Ammon's horn (tissue), 1 donor: ENCODE measurements around the gene TSR1.

Experiments
- DNase-seq: peaks from one replicate; pipeline ENCODE4 v3.0.0-alpha.2; 2016; ENCODE audit warnings: low spot score

TSR1 gene

GRCh38 chr17:2336215-2336851 is at the start of gene TSR1:
Gene TSR1, minus strand, starts transcription at chr17:2336457. Its CDS starts 30 bp downstream, at chr17:2336427.
- peak; percentile 95 for DNase-seq

DNA sequence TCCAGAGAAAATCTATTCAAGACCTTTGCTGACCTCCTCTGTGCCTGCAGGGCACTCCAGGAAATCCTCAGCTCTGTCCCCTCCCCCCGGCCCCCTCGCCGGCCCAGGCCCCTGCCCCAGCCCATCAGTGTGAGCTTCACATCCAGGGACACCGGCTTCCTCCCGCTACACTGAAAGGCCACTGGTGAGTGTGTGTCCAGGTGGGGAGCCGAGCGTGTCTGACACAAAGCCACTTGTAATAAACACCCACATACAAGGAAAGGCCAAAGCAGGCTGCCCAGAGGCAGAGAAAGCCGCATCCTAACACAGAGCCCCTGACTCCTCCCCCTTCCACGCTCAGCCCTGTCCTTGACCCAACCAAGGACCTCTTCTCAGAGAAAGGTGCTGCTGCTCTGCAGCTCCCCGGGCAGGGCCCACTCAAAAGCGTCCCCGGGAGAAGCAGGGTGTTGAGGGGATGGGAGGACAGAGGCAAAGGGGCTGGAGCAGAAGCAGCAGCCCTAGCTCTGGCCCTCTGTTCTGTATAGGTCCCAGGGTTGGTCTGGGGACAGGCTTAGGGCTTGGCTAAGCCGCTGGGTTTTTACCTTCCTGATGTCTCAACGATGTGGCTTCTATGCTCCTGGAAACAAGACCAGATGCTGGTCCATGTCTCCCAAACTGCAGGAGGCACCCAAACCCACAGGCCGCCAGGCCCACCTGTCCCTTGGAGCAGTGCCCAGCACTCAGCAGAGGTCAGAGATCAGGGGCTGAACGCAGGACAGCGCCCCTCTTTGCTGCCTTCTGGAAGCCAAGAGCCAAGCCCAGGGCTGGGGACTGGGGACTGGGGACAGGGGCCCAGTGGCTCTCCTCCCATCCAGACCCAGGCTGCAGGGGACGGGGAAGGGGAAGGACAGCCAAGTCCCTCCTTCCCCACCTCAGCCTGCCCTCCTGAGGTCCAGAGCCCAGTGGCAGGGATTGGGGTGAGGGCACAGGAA is 49.3 kb upstream of the TSR1 start:
- no peak for DNase-seq

GRCh38 chr17:2384439-2385127 is 48.3 kb upstream of the TSR1 start:
- DNase-seq: no peak

- no peak for DNase-seq
Measured at GRCh38 chr17:2383628-2384167, 47.4 kb upstream of the TSR1 start.

- no peak for DNase-seq
Measured at GRCh38 chr17:2380950-2381649, 44.8 kb upstream of the TSR1 start.

DNA sequence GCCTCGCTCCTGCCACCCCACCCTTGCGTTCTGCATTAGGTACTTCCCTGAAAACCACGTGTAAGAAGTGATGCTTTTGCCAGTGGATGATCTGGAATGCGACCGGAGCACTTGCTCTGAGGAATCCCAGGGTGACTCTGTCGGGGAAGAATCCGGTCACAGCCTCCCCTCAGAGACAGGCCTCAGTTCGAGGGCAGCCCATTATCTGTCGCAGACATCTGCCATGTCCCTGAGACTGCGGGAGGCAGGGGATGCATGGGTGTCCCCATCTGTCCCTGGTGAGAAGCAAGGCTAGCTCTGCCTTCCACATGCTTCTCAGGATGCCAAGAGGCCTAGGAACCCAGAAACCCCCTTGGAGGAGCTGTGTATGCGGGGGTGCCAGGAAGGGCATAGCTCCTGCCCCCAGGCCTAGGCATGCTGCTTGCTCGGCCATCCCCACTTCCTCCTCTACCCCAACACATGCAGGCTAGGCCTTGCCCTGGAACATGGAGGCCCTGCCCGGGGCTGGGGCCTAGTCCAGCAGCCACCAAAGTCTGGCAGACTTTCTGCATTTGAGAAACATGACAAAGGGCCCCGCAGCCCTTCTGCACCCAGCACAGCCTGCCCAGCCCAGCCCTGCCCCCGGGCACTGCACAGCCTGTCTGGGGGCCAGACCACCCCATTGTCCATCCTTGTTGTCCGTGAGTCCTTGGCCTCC is 44.1 kb upstream of the TSR1 start:
- DNase-seq: no peak

DNA sequence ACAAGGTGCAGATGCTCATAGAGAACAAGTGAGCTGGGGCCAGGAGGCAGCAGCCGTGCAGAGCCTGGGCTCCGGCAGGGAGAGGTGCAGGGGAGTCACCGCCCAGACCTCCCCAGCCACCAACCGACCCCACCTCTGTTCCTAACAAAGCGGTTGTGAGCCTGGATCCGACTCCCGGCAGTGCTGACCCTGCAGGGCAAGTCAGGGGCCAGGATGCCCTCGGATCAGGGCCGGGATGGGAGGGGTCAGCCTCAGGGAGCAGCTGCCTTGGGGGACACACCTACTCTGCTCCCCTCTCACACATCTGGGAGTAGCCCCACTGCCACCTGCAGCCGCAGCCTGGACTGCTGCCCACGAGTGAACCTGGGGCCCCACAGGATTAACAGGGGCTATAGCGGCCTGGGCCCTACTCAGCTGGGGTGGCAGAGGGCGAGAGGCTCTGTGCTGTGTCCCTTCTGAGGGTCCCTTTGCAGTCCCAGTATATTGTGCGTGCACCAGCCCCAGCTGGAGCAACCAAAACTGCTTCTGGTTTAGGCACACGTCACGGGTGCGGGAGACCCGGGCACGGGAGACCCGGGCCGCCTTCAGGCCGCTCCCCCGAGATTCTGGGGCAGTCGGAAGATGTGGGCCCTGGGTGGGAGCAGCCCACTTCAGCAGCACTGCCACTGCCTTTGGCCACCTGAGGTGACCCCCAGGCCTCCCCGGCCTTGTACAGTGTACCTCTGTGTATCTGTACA is 43.4 kb upstream of the TSR1 start:
- no peak for DNase-seq

- no peak for DNase-seq
Measured at GRCh38 chr17:2378905-2379304, 42.6 kb upstream of the TSR1 start.

DNA sequence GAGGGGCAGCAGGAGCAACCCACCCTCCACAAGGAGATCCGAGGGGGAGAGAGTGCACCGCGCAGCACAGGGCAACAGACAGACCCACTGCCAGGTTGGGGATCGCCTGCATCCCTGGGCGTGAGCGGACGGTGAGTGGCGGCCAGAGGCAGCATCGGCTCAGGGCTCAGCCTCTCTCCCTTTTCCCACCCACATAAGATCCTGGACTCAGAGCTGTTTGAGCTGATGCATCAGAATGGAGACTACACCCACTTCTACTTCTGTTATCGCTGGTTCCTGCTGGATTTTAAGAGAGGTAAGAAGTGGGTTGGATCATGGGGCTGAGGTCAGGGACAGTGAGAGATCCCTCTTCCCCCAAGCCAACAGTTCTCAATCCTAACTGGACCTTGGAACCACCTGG is 41.4 kb upstream of the TSR1 start:
- DNase-seq: no peak

GRCh38 chr17:2376107-2376506 is 39.9 kb upstream of the TSR1 start:
- DNase-seq: no peak

- no peak for DNase-seq
Measured at GRCh38 chr17:2375406-2375805, 39.1 kb upstream of the TSR1 start.

DNA sequence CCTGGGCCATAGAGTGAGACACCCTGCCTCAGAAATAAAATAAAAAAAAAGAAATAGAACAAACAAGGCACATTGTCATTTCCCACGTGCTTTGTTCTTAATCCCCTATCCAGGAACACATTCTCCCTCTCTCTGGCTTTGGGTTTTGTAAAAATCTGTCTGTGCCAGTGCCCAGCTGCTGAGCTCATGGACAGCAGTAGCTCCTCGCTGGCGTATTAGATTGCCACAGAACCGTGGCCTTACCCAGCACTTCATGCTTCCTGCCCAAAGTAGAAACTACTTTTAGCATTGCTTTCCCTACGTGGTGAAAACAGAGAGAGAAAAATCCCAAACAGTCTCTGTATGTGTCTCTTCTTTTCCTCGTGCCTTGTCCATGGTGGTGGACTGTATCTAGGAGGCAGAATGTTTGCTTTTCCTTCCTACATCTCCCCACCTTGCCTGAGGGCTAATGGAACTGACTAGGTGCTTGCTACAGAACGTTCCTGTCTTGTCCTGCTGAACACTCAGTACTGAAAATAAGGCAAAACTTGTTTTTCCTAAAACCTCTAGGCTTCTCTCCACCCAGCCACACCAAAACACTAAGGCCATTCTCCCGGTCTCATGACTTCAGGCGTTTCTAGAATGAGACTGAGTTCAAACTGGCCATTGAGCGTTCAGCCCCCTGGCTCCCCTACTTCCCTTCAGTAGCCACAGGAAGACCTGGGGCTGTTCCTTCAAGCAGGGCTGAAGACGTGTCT is 38.5 kb upstream of the TSR1 start:
- DNase-seq: no peak

GRCh38 chr17:2373179-2373578 is 36.9 kb upstream of the TSR1 start:
- DNase-seq: no peak

DNA sequence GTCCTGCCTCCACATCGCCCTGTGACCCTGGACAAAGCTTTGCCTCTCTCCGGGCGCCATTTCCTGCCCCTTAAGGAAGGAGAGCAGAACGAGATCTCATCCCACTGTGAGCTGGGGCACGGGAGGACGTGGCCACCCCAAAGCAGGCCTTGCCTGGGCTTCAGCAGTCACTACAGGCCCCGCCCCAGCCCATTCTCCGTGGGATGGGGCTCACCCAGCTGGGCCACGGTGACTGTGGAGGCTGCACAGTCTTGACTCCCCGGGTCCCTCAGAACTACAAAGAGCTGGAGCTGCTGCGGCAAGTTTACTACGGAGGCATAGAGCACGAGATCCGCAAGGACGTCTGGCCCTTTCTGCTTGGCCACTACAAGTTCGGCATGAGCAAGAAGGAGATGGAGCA is 36.4 kb upstream of the TSR1 start:
- DNase-seq: no peak

DNA sequence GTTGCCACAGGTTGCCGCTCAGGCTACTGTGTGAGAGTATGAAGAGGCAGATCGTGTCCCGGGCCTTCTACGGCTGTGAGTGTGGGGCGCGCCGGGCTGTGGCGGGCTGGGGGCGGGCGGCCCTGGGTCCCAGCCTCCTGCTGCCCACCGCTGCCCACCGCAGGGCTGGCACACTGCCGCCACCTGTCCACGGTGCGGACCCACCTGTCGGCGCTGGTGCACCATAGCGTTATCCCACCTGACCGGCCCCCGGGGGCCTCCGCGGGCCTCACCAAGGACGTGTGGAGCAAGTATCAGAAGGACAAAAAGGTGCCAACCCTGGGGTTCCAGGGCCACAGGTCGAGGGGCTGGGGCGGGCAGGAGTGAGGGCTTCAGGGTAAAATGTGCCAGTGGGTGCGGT is 35.9 kb upstream of the TSR1 start:
- no peak for DNase-seq

GRCh38 chr17:2371183-2372130 is 35.2 kb upstream of the TSR1 start:
- no peak for DNase-seq

GRCh38 chr17:2370211-2370589 is 33.9 kb upstream of the TSR1 start:
- no peak for DNase-seq

DNA sequence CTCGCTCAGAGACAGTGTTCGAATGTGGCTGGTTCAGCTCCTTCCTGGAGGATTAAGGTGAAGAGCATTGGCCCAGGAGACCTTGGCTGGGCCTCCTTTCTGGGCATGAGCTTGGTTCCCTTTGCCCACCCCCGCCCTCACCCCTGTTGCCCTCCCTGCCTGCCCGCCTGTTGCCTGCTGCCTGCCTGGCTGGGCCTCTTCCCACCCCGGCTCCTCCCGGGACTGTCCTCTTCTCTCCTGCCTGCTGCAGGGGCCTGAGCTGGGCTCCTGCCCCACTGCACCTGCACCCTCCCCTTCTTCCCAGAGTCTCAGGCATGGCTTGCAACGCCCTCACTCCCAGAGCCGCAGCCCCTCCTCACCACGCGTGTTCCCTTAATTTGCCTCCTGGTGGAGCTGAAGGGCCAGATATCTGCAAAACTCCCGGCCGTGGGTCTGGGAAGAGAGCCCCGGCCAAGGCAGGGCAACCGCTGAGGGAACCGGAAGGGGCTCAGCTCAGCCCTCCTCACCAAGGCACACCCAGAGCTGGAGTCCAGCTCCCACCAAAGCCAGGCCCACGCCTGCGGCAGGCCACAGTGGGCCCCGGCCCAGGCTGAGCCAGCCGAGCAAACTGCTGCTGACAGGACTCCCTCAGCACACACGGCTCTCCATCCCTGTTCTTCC is 33.4 kb upstream of the TSR1 start:
- no peak for DNase-seq
